ENCODE data around the gene WWOX. TPM values are rescaled to one million over a fixed set of nuclear protein-coding genes. Genes with fewer than 3 reads are reported as not detected.

WWOX gene
- total RNA-seq, 2 experiments from 2014 or later: 16.6 to 19.0 TPM

DNA sequence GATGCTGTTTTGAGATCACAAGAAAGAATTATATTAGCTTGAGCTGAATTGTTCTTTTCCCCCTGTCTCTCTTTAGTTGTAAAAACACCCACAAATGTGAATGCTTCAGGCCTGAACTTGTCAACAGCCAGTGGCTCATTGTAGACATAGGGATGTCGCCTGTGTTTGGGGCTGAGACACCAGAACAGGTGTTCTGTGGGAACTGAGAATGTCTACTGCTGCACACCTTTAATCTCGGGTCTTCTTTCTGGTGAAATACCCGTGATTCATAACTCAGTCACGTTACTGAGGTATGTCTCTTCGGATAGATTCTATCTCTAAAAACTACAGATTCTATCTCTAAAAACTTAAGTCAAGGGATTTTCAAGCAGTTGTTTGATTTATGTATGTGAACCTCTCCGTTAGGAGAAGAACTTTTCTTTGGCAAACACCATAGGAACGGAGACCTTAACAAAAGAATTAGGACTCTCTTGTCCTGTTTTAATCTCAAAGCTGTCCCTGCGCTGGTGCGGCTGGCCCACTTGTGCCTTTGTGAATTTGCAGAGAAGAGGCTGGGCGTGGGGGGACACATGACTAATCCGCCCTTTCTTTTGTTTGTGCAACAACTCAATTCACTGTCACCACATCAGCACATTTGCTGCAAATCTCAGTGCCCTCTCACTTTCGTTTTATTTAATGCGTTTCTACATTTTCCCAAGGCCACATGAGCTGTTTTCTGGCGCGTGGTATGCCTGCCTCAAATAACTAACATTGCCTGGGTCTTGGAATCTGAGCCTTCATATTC lies 858.1 kb downstream of the WWOX start:
- H3K9me3 Mint-ChIP-seq: peaks cover 11% of the 10 kb centered on the region
- no peaks in the 10 kb centered on the region for H3K27me3 Mint-ChIP-seq
- peak overlapping the region; percentile 76 for H3K27ac Mint-ChIP-seq
- H3K36me3 Mint-ChIP-seq (ENCODE audit: low read depth): peaks cover 7% of the 10 kb centered on the region
- peak; percentile 37 for DNase-seq
- ChIA-PET POLR2A (interaction anchor here (0.6 to 1.6 kb wide), 6 partner anchors 14 to 643 kb away, joined by 3 to 5 read pairs (median 4); partner anchors contain the start of gene MAF), CTCF (interaction anchor here (0.6 kb wide), 2 partner anchors 58 to 983 kb away, joined by 5 to 7 read pairs; no protein-coding TSS in a partner anchor)
- H3K4me3 Mint-ChIP-seq: peak overlapping the region; percentile 12
- peaks cover 63% of the 10 kb centered on the region for H3K4me1 Mint-ChIP-seq

GRCh38 chr16:78961464-78961863 lies 862.0 kb downstream of the WWOX start:
- Mint-ChIP-seq H3K36me3 (ENCODE audit: low read depth) (peaks cover 19% of the 10 kb centered on the region), H3K9me3 (peaks cover 25% of the 10 kb centered on the region), H3K4me1 (peaks cover 65% of the 10 kb centered on the region), H3K4me3 (no peak overlapping the region), H3K27me3 (no peaks in the 10 kb centered on the region), H3K27ac (peak overlapping the region; percentile 86)
- no peak for DNase-seq
- ChIA-PET CTCF (interaction anchor here (0.6 to 0.7 kb wide), 2 partner anchors 11 to 576 kb away, joined by 3 to 6 read pairs; no protein-coding TSS in a partner anchor), POLR2A (interaction anchor here (1.0 to 2.0 kb wide), 4 partner anchors 46 to 310 kb away, joined by 3 to 16 read pairs (median 4); no protein-coding TSS in a partner anchor)

DNA sequence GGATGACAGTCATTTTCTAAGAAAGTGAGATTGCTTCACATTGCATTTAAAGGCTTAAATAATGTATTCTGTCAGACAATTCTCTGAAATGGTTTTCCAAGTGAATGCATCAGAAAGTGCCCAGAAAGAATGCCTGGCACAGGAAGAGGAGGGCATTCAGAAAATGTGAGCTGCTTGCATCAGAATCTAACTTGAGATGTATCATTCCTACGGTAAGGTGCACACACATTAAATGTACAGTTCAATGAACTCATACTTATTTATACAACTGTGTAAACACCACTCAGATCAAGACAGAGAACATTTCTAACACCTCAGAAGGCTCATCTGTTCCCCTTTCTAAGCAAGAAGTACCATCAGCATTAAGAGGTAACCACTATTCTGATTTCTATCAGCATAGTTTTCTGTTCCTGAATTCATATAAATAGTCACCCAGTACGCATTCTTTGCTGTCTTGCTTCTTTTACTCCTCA lies 863.0 kb downstream of the WWOX start:
- Mint-ChIP-seq H3K36me3 (ENCODE audit: low read depth) (peaks cover 19% of the 10 kb centered on the region), H3K27ac (peak overlapping the region; percentile 81), H3K9me3 (peaks cover 25% of the 10 kb centered on the region), H3K27me3 (no peaks in the 10 kb centered on the region), H3K4me1 (peaks cover 60% of the 10 kb centered on the region), H3K4me3 (no peak overlapping the region)
- ChIA-PET CTCF (interaction anchor here (0.7 kb wide), 1 partner anchor 293 kb away, joined by 8 read pairs; no protein-coding TSS in a partner anchor), POLR2A (interaction anchor here (0.6 to 1.9 kb wide), 6 partner anchors 45 to 635 kb away, joined by 3 to 16 read pairs (median 3); no protein-coding TSS in a partner anchor)
- no peak for DNase-seq

- ChIA-PET CTCF (no interaction called here), POLR2A (no interaction called here)
- H3K27me3 Mint-ChIP-seq: no peaks in the 10 kb centered on the region
- H3K4me1 Mint-ChIP-seq: peaks cover 18% of the 10 kb centered on the region
- DNase-seq: no peak
- peaks cover 20% of the 10 kb centered on the region for H3K36me3 Mint-ChIP-seq (ENCODE audit: low read depth)
- no peak overlapping the region for H3K4me3 Mint-ChIP-seq
- H3K9me3 Mint-ChIP-seq: peaks cover 19% of the 10 kb centered on the region
- no peak overlapping the region for H3K27ac Mint-ChIP-seq
Observed at GRCh38 chr16:78967948-78968347, 868.5 kb downstream of the WWOX start.

DNA sequence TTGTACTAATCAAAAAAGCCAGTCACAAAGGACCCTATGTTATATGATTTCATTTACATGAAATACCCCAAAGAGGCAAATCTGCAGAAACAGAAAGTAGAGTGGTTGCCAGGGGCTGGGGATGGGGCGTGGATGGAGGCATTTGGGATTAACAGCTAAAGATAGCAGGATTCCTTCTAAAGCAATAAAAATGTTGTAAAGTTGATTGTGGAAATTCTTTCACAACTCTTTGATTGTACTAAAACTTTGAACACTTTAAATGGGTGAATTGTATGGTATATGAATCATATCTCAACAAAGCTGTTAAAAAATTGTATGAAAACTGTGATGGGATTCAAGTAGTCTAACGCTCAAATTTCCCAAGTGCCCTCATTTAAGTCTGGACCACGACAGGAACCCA lies 870.3 kb downstream of the WWOX start:
- CTCF ChIA-PET: no interaction called here
- Mint-ChIP-seq H3K36me3 (ENCODE audit: low read depth) (peaks cover 12% of the 10 kb centered on the region), H3K9me3 (peaks cover 12% of the 10 kb centered on the region), H3K4me3 (no peak overlapping the region), H3K4me1 (peaks cover 15% of the 10 kb centered on the region), H3K27me3 (no peaks in the 10 kb centered on the region), H3K27ac (no peak overlapping the region)
- POLR2A ChIA-PET: no interaction called here
- DNase-seq: no peak

GRCh38 chr16:78970650-78971049 lies 871.2 kb downstream of the WWOX start:
- H3K27me3 Mint-ChIP-seq: no peaks in the 10 kb centered on the region
- H3K4me3 Mint-ChIP-seq: no peak overlapping the region
- H3K36me3 Mint-ChIP-seq (ENCODE audit: low read depth): peaks cover 9% of the 10 kb centered on the region
- no peak for DNase-seq
- H3K4me1 Mint-ChIP-seq: peaks cover 15% of the 10 kb centered on the region
- ChIA-PET POLR2A (interaction anchor here (0.7 kb wide), 1 partner anchor 628 kb away, joined by 3 read pairs; no protein-coding TSS in a partner anchor), CTCF (no interaction called here)
- H3K9me3 Mint-ChIP-seq: peaks cover 6% of the 10 kb centered on the region
- H3K27ac Mint-ChIP-seq: no peak overlapping the region

DNA sequence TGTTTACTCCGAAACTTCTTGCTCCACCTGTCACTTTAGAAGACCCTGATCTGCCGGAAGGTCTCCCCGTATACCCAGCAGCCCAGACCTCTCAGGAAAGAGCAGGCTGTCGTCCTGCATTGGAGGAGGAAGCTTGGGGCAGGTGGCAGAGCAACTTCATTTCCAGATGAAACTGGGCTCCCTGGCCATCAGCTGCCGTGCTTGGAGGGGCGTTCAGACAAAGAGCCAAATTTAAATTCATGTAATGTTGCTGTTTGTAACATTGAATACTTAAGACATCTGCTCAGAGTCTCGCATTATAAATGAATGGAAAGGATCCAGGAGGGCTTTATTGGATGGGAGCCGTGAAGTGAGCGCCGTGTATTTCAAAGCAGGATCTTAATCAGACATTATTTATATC lies 872.6 kb downstream of the WWOX start:
- no peak overlapping the region for H3K4me3 Mint-ChIP-seq
- CTCF ChIA-PET: no interaction called here

DNA sequence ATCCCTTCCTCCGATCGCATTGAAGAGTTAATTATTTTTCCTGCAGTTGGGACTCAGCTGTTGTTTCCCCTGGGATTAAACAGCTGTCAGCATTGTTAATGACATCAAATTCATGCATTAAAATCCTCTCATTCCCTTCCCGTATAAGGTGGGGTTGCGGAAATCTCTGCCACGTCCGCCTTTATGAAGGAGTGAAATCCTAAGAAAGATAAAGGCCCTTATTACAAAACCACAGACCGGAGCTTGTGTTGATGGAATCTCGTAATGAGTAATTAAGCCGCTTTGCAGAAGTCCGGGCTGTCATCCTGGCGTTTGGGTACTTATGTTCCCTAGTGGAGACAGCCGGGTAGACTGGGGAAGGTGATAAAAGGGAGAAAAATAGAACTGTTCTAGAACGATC lies 873.5 kb downstream of the WWOX start:
- H3K36me3 Mint-ChIP-seq (ENCODE audit: low read depth): peaks cover 11% of the 10 kb centered on the region
- H3K27me3 Mint-ChIP-seq: no peaks in the 10 kb centered on the region
- H3K4me1 Mint-ChIP-seq: peaks cover 14% of the 10 kb centered on the region
- no peak overlapping the region for H3K4me3 Mint-ChIP-seq
- DNase-seq: no peak
- H3K27ac Mint-ChIP-seq: no peak overlapping the region
- POLR2A ChIA-PET: no interaction called here
- CTCF ChIA-PET: interaction anchor here (1.6 kb wide), 1 partner anchor 201 kb away, joined by 3 read pairs; no protein-coding TSS in a partner anchor
- peaks cover 3% of the 10 kb centered on the region for H3K9me3 Mint-ChIP-seq

More for the DNA sequence above, 872.6 kb downstream of the WWOX start:
- Mint-ChIP-seq H3K4me1 (peaks cover 19% of the 10 kb centered on the region), H3K27ac (no peak overlapping the region), H3K27me3 (no peaks in the 10 kb centered on the region), H3K9me3 (peaks cover 5% of the 10 kb centered on the region), H3K36me3 (ENCODE audit: low read depth) (peaks cover 11% of the 10 kb centered on the region)
- POLR2A ChIA-PET: interaction anchor here (1.0 kb wide), 1 partner anchor 14 kb away, joined by 3 read pairs; no protein-coding TSS in a partner anchor
- DNase-seq: no peak

DNA sequence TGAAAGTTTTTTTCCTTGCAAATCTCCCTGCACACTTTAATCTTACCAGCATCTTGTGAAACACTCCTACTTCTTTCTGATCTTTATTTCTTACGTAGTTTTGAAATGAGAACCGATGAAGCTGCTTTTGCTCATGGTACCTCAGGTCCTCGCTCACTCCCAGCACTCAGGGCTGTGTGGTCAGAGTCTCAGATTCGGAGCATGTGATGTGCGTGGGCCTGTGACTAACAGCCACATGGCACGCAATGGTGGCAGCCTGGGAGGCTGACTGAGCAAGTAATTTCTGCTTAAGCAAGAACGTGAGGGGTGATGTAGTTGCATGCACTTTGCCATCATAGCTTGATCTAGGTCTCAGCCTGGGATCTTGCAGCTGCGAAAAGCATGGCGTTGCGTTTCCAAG lies 876.8 kb downstream of the WWOX start:
- Mint-ChIP-seq H3K4me3 (no peak overlapping the region), H3K9me3 (no peaks in the 10 kb centered on the region)
- CTCF ChIA-PET: interaction anchor here (0.6 kb wide), 1 partner anchor 626 kb away, joined by 3 read pairs; no protein-coding TSS in a partner anchor

DNA sequence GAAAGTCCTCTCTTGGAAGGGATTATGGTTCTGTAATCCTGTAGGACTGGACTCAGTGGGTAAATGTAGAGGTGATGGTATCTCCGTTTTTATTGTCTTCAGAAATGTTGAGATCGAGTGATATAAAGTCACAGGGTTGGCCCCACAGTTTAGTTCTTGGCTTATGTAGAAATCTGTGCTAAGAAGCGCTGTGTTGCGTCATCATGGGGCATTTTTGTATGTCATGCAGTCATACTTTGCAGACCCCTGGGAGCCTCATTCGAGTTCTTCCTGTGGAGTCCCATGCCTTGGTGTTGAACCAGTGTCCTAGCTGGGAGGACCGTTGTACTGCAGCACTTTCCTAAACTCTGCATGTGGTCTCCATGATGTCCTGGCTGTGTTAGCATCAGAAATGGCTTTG lies 881.4 kb downstream of the WWOX start:
- Mint-ChIP-seq H3K27me3 (no peaks in the 10 kb centered on the region), H3K4me3 (no peak overlapping the region), H3K4me1 (peaks cover 8% of the 10 kb centered on the region), H3K36me3 (ENCODE audit: low read depth) (peaks cover 4% of the 10 kb centered on the region), H3K27ac (no peak overlapping the region), H3K9me3 (peaks cover 6% of the 10 kb centered on the region)
- ChIA-PET POLR2A (no interaction called here), CTCF (no interaction called here)
- DNase-seq: no peak

More for the DNA sequence above, 876.8 kb downstream of the WWOX start:
- Mint-ChIP-seq H3K27me3 (no peaks in the 10 kb centered on the region), H3K36me3 (ENCODE audit: low read depth) (peaks cover 6% of the 10 kb centered on the region), H3K4me1 (peaks cover 13% of the 10 kb centered on the region), H3K27ac (no peak overlapping the region)
- peak; percentile 32 for DNase-seq
- POLR2A ChIA-PET: no interaction called here

- no peaks in the 10 kb centered on the region for H3K4me1 Mint-ChIP-seq
- H3K27me3 Mint-ChIP-seq: no peaks in the 10 kb centered on the region
- ChIA-PET POLR2A (no interaction called here), CTCF (no interaction called here)
- no peak overlapping the region for H3K4me3 Mint-ChIP-seq
- no peak overlapping the region for H3K27ac Mint-ChIP-seq
- H3K9me3 Mint-ChIP-seq: peaks cover 9% of the 10 kb centered on the region
- no peaks in the 10 kb centered on the region for H3K36me3 Mint-ChIP-seq (ENCODE audit: low read depth)
- no peak for DNase-seq
Observed at GRCh38 chr16:78982096-78982744, 882.8 kb downstream of the WWOX start.

GRCh38 chr16:78984324-78984723 lies 884.9 kb downstream of the WWOX start:
- Mint-ChIP-seq H3K4me1 (peaks cover under 1% of the 10 kb centered on the region), H3K36me3 (ENCODE audit: low read depth) (no peaks in the 10 kb centered on the region), H3K9me3 (peaks cover 9% of the 10 kb centered on the region), H3K27ac (no peak overlapping the region), H3K4me3 (no peak overlapping the region), H3K27me3 (no peaks in the 10 kb centered on the region)
- ChIA-PET CTCF (no interaction called here), POLR2A (no interaction called here)
- DNase-seq: no peak

GRCh38 chr16:78984887-78985464 lies 885.5 kb downstream of the WWOX start:
- H3K9me3 Mint-ChIP-seq: peaks cover 9% of the 10 kb centered on the region
- peaks cover 7% of the 10 kb centered on the region for H3K4me1 Mint-ChIP-seq
- no peak overlapping the region for H3K4me3 Mint-ChIP-seq
- ChIA-PET CTCF (no interaction called here), POLR2A (no interaction called here)
- H3K27ac Mint-ChIP-seq: no peak overlapping the region
- H3K27me3 Mint-ChIP-seq: no peaks in the 10 kb centered on the region
- no peaks in the 10 kb centered on the region for H3K36me3 Mint-ChIP-seq (ENCODE audit: low read depth)
- DNase-seq: no peak

Measured in activated CD4-positive, alpha-beta memory T cell treated with anti-CD3 and anti-CD28 coated beads, Interleukin-2, amount 10 ng/mL, durations not matched to agents 7 days and 5 days (primary cell).